H1 (cell line): ENCODE measurements around the gene HGFAC. TPM values are rescaled to one million over a fixed set of nuclear protein-coding genes. Genes with fewer than 3 reads are reported as not detected.

ENCODE experiments used
- CTCF ChIA-PET: fragments of 300-600 bp; sonication (Branson Sonifier 250); formaldehyde crosslinking; loops from one replicate; lab custom pipeline; 2021; ENCODE audit not compliant: partially characterized antibody; lab: Charles Lee
- POLR2A ChIA-PET: fragments of 300-600 bp; sonication (Branson Sonifier 250); formaldehyde crosslinking; loops from one replicate; lab custom pipeline; 2021; ENCODE audit warnings: inconsistent platforms; ENCODE audit not compliant: partially characterized antibody; lab: Charles Lee
- DNase-seq, 2 experiments: peaks; one replicate each; pipeline versions ENCODE4 v3.0.0 to v3.0.0-alpha.2; 2010 to 2022; ENCODE audit warnings: low spot score in 2 of 2, low read depth in 1 of 2, mixed read lengths in 1 of 2
- FAIRE-seq: peaks from 2 replicates; lab custom pipeline; 2011; peaks lifted over from hg19 to GRCh38; lab: Jason Lieb, UNC
- H2AFZ ChIP-seq: 2 replicates; pipeline ENCODE4 v1.8.1; 2012; ENCODE audit warnings: low read length, inconsistent platforms
- H2AK5ac ChIP-seq: 2 replicates; pipeline ENCODE4 v1.6.1; 2013; ENCODE audit warnings: low read depth, low read length
- H2BK120ac ChIP-seq: replicated peaks from 2 replicates; pipeline ENCODE3; 2013; ENCODE audit warnings: low read depth, low read length, inconsistent platforms
- H2BK12ac ChIP-seq: 2 replicates; pipeline ENCODE4 v1.6.1; 2013; ENCODE audit warnings: low read depth, low read length
- H2BK15ac ChIP-seq: 2 replicates; pipeline ENCODE4 v1.6.1; 2013; ENCODE audit warnings: low read length
- H2BK20ac ChIP-seq: 2 replicates; pipeline ENCODE4 v1.6.1; 2013; ENCODE audit warnings: low read length
- H2BK5ac ChIP-seq: 2 replicates; pipeline ENCODE4 v1.6.1; 2013; ENCODE audit warnings: low read depth, low read length
- H3K14ac ChIP-seq: 2 replicates; pipeline ENCODE4 v1.6.1; 2013; ENCODE audit warnings: inconsistent platforms; ENCODE audit not compliant: insufficient read length
- H3K18ac ChIP-seq: 2 replicates; pipeline ENCODE4 v1.6.1; 2013; ENCODE audit warnings: low read length; ENCODE audit errors: extremely low read depth
- H3K23ac ChIP-seq: 2 replicates; pipeline ENCODE4 v1.6.1; 2013; ENCODE audit warnings: inconsistent platforms; ENCODE audit not compliant: insufficient read length
- H3K23me2 ChIP-seq: 2 replicates; pipeline ENCODE4 v1.6.1; 2013; ENCODE audit warnings: low read depth, low read length
- H3K27ac ChIP-seq: 2 replicates; pipeline ENCODE4 v1.6.1; 2011; ENCODE audit warnings: low read depth, low read length, inconsistent platforms
- H3K27me3 ChIP-seq, 4 experiments: replicated peaks in 1 of 4; 1 replicate in 1 of 4; 2 replicates in 3 of 4; pipeline versions ENCODE4 v1.6.1 to v1.8.1; 2011 to 2013; ENCODE audit warnings: low read length in 3 of 4, mild to moderate bottlenecking in 3 of 4, inconsistent platforms in 2 of 4, mixed read lengths in 2 of 4, moderate library complexity in 1 of 4; ENCODE audit not compliant: control insufficient read depth in 3 of 4, insufficient read depth in 3 of 4; ENCODE audit errors: extremely low read depth in 1 of 4
- H3K36me3 ChIP-seq, 4 experiments: 2 replicates each; pipeline versions ENCODE4 v1.6.1 to v1.8.1; 2011 to 2013; ENCODE audit warnings: mild to moderate bottlenecking in 4 of 4, low read length in 3 of 4, moderate library complexity in 2 of 4, control low read depth in 1 of 4, inconsistent platforms in 1 of 4; ENCODE audit not compliant: insufficient read depth in 4 of 4, control insufficient read depth in 2 of 4
- H3K4ac ChIP-seq: replicated peaks from 2 replicates; pipeline ENCODE3; 2013; ENCODE audit warnings: low read length, low read depth, mixed read lengths, inconsistent platforms; ENCODE audit not compliant: insufficient read length
- H3K4me1 ChIP-seq, 4 experiments: replicated peaks in 1 of 4; 1 replicate in 1 of 4; 2 replicates in 3 of 4; pipeline versions ENCODE4 v1.6.1 to v1.8.1; 2011 to 2013; ENCODE audit warnings: low read length in 3 of 4, inconsistent platforms in 2 of 4, mixed read lengths in 1 of 4; ENCODE audit not compliant: insufficient read depth in 4 of 4, control insufficient read depth in 3 of 4
- H3K4me2 ChIP-seq, 2 experiments: 2 replicates each; pipeline versions ENCODE4 v1.6.1 to v1.8.1; 2011 to 2013; ENCODE audit warnings: low read depth in 2 of 2, low read length in 2 of 2, control low read depth in 1 of 2, inconsistent platforms in 1 of 2, mild to moderate bottlenecking in 1 of 2; ENCODE audit not compliant: insufficient read depth in 1 of 2
- H3K4me3 ChIP-seq, 4 experiments: fragments of 200-600, 300-600 bp in 1 of 4; sonication (generic), shearing (Covaris generic), sonication (Bioruptor Twin) in 1 of 4; 2 replicates each; pipeline versions ENCODE4 v1.5.1 to v1.8.1; 2011 to 2016; ENCODE audit warnings: low read length in 4 of 4, low read depth in 3 of 4, control low read depth in 2 of 4, inconsistent platforms in 2 of 4, mild to moderate bottlenecking in 2 of 4, mixed read lengths in 1 of 4, moderate library complexity in 1 of 4; ENCODE audit not compliant: insufficient read depth in 2 of 4; ENCODE audit errors: extremely low read depth in 1 of 4
- H3K56ac ChIP-seq: replicated peaks from 2 replicates; pipeline ENCODE3; 2013; ENCODE audit warnings: low read depth, mild to moderate bottlenecking, mixed read lengths, low read length, inconsistent platforms; ENCODE audit not compliant: insufficient read length
- H3K79me1 ChIP-seq: 2 replicates; pipeline ENCODE4 v1.6.1; 2013; ENCODE audit warnings: low read depth, low read length, control low read depth
- H3K79me2 ChIP-seq, 2 experiments: 2 replicates each; pipeline versions ENCODE4 v1.6.1 to v1.8.1; 2012 to 2013; ENCODE audit warnings: low read length in 2 of 2, mild to moderate bottlenecking in 2 of 2, inconsistent platforms in 1 of 2; ENCODE audit not compliant: insufficient read depth in 2 of 2, control insufficient read depth in 1 of 2
- H3K9ac ChIP-seq, 4 experiments: replicated peaks in 1 of 4; 1 replicate in 1 of 4; 2 replicates in 3 of 4; pipeline versions ENCODE4 v1.6.1 to v1.8.1; 2011 to 2013; ENCODE audit warnings: low read depth in 3 of 4, low read length in 3 of 4, control low read depth in 2 of 4, mild to moderate bottlenecking in 2 of 4, moderate library complexity in 2 of 4, inconsistent platforms in 1 of 4; ENCODE audit errors: extremely low read depth in 1 of 4
- H3K9me3 ChIP-seq, 2 experiments: 2 replicates each; pipeline versions ENCODE4 v1.6.1 to v1.8.1; 2012 to 2013; ENCODE audit warnings: mild to moderate bottlenecking in 2 of 2, moderate library complexity in 2 of 2, control low read depth in 1 of 2, inconsistent platforms in 1 of 2, low read depth in 1 of 2, low read length in 1 of 2, mixed read lengths in 1 of 2; ENCODE audit not compliant: insufficient read depth in 2 of 2
- H4K20me1 ChIP-seq, 2 experiments: replicated peaks in 1 of 2; 2 replicates each; pipeline versions ENCODE3 to v1.8.1; 2011 to 2013; ENCODE audit warnings: inconsistent platforms in 2 of 2, low read length in 2 of 2, mild to moderate bottlenecking in 1 of 2; ENCODE audit not compliant: insufficient read depth in 2 of 2, control insufficient read depth in 1 of 2
- H4K5ac ChIP-seq: 2 replicates; pipeline ENCODE4 v1.6.1; 2013; ENCODE audit warnings: low read length, low read depth, mixed read lengths, inconsistent platforms; ENCODE audit not compliant: insufficient read length
- H4K8ac ChIP-seq: 2 replicates; pipeline ENCODE4 v1.8.0; 2013; ENCODE audit warnings: mild to moderate bottlenecking, moderate library complexity, low read length, inconsistent platforms; ENCODE audit not compliant: insufficient read depth; ENCODE audit errors: extremely low read depth
- H4K91ac ChIP-seq: replicated peaks from 2 replicates; pipeline ENCODE3; 2013; ENCODE audit warnings: low read length, mixed read lengths, inconsistent platforms; ENCODE audit not compliant: insufficient read length
- BACH1 ChIP-seq: IDR thresholded peaks from 2 replicates; pipeline ENCODE4 v1.6.1; 2012; ENCODE audit warnings: low read length, improper control_type of control experiment
- CBX5 ChIP-seq: fragments of 300-800, 300-1000 bp; sonication (generic); IDR thresholded peaks from 2 replicates; pipeline ENCODE4 v1.7.1; 2016; ENCODE audit warnings: antibody characterized with exemption, low read length, low read depth
- E2F6 ChIP-seq: IDR thresholded peaks from 2 replicates; pipeline ENCODE4 v1.6.1; 2012; ENCODE audit warnings: inconsistent platforms
- GABPA ChIP-seq: IDR thresholded peaks from 2 replicates; pipeline ENCODE4 v1.6.1; 2011; ENCODE audit warnings: mild to moderate bottlenecking, low read length, moderate library complexity, borderline replicate concordance; ENCODE audit not compliant: insufficient read depth
- GTF2F1 ChIP-seq: IDR thresholded peaks from 2 replicates; pipeline ENCODE4 v1.6.1; 2012; ENCODE audit warnings: low read depth, low read length, improper control_type of control experiment, borderline replicate concordance
- JUN ChIP-seq: IDR thresholded peaks from 2 replicates; pipeline ENCODE4 v1.6.1; 2011; ENCODE audit warnings: low read depth, mild to moderate bottlenecking, improper control_type of control experiment, low read length
- JUND ChIP-seq: IDR thresholded peaks from 2 replicates; pipeline ENCODE4 v1.6.1; 2011; ENCODE audit warnings: mild to moderate bottlenecking, improper control_type of control experiment, low read length
- NANOG ChIP-seq: IDR thresholded peaks from 2 replicates; pipeline ENCODE4 v1.6.1; 2011; ENCODE audit warnings: low read length, low read depth, mild to moderate bottlenecking, inconsistent platforms; ENCODE audit not compliant: insufficient read depth, poor library complexity, severe bottlenecking
- POLR2AphosphoS5 ChIP-seq: IDR thresholded peaks from 2 replicates; pipeline ENCODE4 v1.6.1; 2011; ENCODE audit warnings: low read depth, low read length
- SP1 ChIP-seq: IDR thresholded peaks from 2 replicates; pipeline ENCODE4 v1.6.1; 2011; ENCODE audit warnings: low read depth, low read length
- SP4 ChIP-seq: IDR thresholded peaks from 2 replicates; pipeline ENCODE4 v1.6.1; 2012; ENCODE audit warnings: low read length, inconsistent platforms
- TAF7 ChIP-seq: optimal IDR thresholded peaks from 2 replicates; pipeline ENCODE3; 2011; ENCODE audit warnings: low read depth, mild to moderate bottlenecking, inconsistent platforms, low read length, moderate library complexity, borderline replicate concordance
- TEAD4 ChIP-seq: IDR thresholded peaks from 2 replicates; pipeline ENCODE4 v1.6.1; 2012; ENCODE audit warnings: low read depth, low read length, inconsistent platforms, mixed read lengths
- WGBS, 2 experiments: shearing (Covaris generic) in 1 of 2; methylation state at CpG; one replicate each; pipeline versions ENCODE4 v1.1.6 to v1.1.7; 2013 to 2015; ENCODE audit warnings: low lambda C conversion rate in 2 of 2, mixed read lengths in 2 of 2, inconsistent platforms in 1 of 2, low coverage in 1 of 2, missing lambda C conversion rate in 1 of 2; ENCODE audit not compliant: insufficient replicate concordance in 2 of 2, insufficient coverage in 1 of 2, insufficient read length in 1 of 2; ENCODE audit errors: extremely low coverage in 1 of 2, missing lambda C conversion rate in 1 of 2; 5-methylcytosine and 5-hydroxymethylcytosine counted together
- polyA plus RNA-seq, 7 experiments: library from polyadenylated mRNA; depleted of rRNA in 3 of 7; stranded (reverse) in 5 of 7; unstranded in 2 of 7; fragments of >200 nt in 5 of 7; fragments of 200-250 nt in 2 of 7; gene quantifications; 1 replicate in 5 of 7; 2 replicates in 1 of 7; 4 replicates in 1 of 7; pipeline versions ENCODE4 v1.2.1 to v1.2.3, GENCODE V29; 2011 to 2013; ENCODE audit warnings: missing spikeins in 2 of 7, mixed read lengths in 2 of 7
- total RNA-seq: library from RNA; stranded (reverse); fragmentation: NEBNext Ultra II Directional; extraction: Animal tissue kit (Norgen Biotek cat#: 25700); gene quantifications from 2 replicates; pipeline ENCODE4 v1.2.1, GENCODE V29; 2021

Gene HGFAC
- total and polyA plus RNA-seq, 2 of the 8 experiments (the other 6 are each of a cell fraction or from before 2014, with no cell fraction given): 0.14 to 0.15 TPM

DNA sequence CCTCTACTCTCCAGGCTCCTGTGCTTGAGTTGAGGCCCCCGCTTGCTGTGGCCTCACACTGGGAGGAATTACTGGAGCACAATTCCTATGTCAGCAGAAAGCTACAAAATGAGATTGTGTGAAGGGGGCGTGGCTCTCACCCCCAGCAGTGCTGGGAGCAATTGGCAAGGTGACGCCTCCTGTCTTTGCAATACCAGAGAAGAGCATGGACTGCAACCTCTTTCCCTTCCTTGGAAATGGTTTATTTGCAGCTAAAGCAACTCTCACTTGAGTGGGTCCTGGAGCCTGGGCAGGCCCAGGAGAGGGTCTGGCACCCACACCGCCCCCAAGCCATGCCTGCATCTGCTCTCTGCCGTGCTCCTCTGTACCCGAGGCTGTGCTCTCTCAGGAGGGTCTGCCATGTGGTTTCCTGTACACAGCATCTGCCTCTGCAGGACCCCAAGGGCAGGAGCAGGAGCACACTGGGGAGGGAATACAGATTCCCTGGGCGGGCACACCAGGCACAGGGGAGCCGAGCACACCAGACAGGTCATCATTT is 32.9 kb upstream of the HGFAC start:
- Histone ChIP-seq H4K8ac (no peak overlapping the region), H3K9ac (no peak overlapping the region), H2BK5ac (no peak overlapping the region), H3K27ac (no peak overlapping the region), H3K27me3 (no peaks in the 10 kb centered on the region), H2AK5ac (no peak overlapping the region), H3K4me1 (no peaks in the 10 kb centered on the region; a peak in 3 of 7 replicates), H3K23ac (no peak overlapping the region), H4K20me1 (peaks cover 0 to 10% of the 10 kb centered on the region in 2 experiments), H3K4me3 (no peak overlapping the region), H3K4ac (peak overlapping the region; percentile 71), H4K91ac (no peak overlapping the region), H3K56ac (no peak overlapping the region), H3K36me3 (no peaks in the 10 kb centered on the region), H3K79me2 (no peaks in the 10 kb centered on the region), H3K18ac (no peak overlapping the region), H4K5ac (no peak overlapping the region), H2AFZ (no peak overlapping the region), H2BK15ac (no peak overlapping the region), H3K4me2 (no peak overlapping the region), H3K79me1 (peaks cover 4% of the 10 kb centered on the region), H2BK12ac (no peak overlapping the region), H3K23me2 (no peaks in the 10 kb centered on the region), H2BK20ac (no peak overlapping the region), H2BK120ac (no peak overlapping the region), H3K14ac (no peak overlapping the region), H3K9me3 (peaks cover 7 to 8% of the 10 kb centered on the region in 2 experiments; a peak in 2 of 4 replicates)
- no peak for FAIRE-seq
- ChIA-PET POLR2A (no interaction called here), CTCF (interaction anchor here (1.1 to 3.1 kb wide), 9 partner anchors 10 to 72 kb away, joined by 3 to 12 read pairs (median 3); no protein-coding TSS in a partner anchor)
- DNase-seq: no peak
- 84% methylated on average over 8 of the region's 8 CpGs; no CpG with 5 or more reads in 1 of the 2 experiments for WGBS, 2 experiments
- TF ChIP-seq GTF2F1 (no peak), TEAD4 (no peak), E2F6 (no peak), NANOG (no peak), SP1 (no peak), POLR2AphosphoS5 (no peak), GABPA (no peak), JUN (no peak), TAF7 (no peak), BACH1 (no peak), CBX5 (no peak), JUND (no peak), SP4 (no peak)
